ENCODE data around the gene CAPRIN1. TPM values are rescaled to one million over a fixed set of nuclear protein-coding genes. Genes with fewer than 3 reads are reported as not detected.

The CAPRIN1 gene
- total and polyA plus RNA-seq, 2 of the 8 experiments (the other 6 are each of a cell fraction or from before 2014, with no cell fraction given), result 221 to 317 TPM

- no peak for TF ChIP-seq HDAC6 (IDR thresholded peaks at IDR 0.05; ENCODE audit: low read depth, low read length)
Observed at GRCh38 chr11:34040571-34040970, 11.0 kb upstream of the CAPRIN1 start (continued).
